HG02884 (cell line): ENCODE data around the gene PLAU.
"Not testable (repeated sequence)": the region's sequence is repeated elsewhere in the genome, so short reads cannot be mapped to it uniquely, and the experiment has no call there.

Experiments used
- ATAC-seq: cut with Tn5 transposase; IDR thresholded peaks from one replicate; pipeline ENCODE4 v1.9.1; 2021; ENCODE audit warnings: mild to moderate bottlenecking, moderate library complexity; ENCODE audit not compliant: unreplicated experiment

PLAU gene

DNA sequence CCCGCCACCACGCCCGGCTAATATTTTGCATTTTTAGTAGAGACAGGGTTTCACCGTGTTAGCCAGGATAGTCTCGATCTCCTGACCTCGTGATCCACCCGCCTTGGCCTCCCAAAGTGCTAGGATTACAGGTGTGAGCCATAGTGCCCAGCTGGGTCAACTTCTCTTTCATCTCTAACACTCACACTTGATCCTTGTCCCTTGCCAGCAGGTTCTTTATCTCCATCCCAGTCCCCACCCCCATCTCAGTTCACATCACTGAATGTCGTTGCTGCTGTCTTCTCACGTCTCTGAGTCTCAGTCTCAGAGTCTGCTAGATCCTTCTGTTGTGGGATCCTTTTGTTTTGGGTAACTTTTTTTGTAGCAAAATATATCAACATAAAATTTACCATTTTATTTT lies 15.6 kb upstream of the PLAU start:
- not testable (repeated sequence) for ATAC-seq

DNA sequence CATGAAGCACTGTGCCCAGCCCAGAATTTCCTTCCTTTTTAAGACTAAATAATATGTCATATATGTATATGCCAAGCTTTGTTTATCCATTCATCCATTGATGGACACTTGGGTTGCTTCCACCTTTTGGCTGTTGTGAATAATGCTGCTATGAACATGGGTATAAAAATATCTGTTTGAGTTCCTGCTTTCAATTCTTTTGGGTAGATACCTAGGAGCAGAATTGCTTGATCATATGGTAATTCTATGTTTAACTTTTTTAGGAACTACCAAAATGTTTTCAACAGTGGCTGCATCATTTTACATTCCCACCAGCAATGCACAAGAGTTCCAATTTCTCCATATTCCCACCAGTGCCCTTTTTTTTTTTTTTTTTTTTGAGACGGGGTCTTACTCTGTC lies 13.2 kb upstream of the PLAU start:
- ATAC-seq, result no peak

DNA sequence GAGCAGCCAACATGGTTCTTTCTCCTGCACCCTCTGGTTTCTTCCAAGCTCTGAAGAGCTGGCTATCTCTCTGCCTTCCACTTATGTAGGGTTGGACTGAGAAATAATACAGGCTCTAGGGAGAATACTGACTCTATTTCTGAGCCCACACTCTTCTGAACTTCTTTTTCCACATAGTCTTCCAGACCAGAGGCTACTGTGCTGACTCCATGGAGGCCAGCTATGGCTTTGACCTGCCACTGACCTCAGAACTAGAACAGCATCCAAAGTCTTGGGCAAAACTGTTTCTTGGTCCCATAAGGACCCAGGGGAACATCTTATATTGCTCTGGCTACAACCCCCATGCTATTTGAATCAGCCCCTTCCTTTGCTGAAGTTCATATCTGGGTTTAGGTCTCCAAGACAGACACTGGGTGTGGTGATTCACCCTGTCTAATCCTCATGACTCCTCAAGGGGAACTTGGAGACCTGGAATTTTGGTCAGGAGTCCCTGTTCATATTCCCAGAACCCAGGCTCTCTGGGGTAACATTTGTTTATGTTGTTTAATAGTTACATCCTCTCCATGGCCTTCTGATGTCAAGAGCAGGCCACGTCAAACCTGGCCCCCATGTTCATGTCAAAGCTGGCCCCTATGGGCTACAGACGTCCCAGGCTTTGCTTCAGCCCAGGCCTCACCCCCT lies 12.1 kb upstream of the PLAU start:
- no peak for ATAC-seq

DNA sequence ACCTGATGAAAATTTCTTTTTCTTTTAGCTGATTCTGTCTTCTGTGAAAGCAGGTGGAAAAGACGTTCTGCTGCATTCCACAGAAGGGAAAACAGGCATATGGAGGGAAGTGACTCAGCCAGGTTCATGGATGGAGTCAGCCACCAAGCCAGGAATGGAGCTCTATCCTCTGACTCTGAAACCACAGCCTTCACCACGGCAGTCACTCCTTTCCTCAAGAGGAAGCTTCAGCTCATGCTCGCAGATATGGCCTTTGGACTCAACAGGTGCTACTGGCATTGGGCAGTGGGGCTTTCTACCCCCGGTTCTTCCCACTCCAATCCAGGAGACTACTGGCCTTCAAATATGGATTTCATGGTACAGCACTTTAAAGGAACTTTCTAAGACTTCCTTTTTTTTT lies 11.5 kb upstream of the PLAU start:
- no peak for ATAC-seq

DNA sequence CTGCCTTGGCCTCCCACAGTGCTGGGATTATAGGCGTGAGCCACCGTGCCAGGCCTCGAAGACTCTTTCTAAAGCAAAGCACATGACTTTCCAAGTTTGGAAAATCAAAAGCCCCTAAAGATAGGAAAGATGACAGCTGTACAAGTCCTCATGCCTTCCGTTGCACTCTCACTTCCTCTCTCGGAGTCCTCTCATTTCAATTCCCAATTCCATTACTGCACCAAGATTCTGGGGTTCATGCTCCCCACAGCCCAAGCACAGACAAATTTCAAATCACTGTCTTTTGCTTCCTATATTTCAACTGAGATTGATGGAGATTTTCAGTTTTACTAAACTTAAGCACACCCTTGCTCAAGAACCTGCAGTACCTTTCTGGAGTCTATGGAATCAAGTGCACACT lies 10.9 kb upstream of the PLAU start:
- ATAC-seq, result no peak

DNA sequence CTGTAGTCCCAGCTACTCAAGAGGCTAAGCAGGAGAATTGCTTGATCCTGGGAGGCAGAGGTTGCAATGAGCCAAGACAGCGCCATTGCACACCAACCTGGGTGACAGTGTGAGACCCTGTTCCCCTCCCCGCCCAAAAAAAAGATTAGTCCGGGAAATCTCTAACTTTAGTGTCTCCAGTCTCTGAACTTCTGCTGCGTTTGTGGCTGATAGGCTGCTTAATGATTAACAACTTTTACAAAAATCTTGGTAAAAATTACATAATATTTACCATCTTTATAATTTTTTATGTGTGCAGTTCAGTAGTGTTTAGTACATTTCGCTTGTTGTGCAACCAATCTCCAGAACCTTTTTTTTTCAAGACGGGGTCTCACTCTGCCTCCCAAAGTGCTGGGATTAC lies 9.7 kb upstream of the PLAU start:
- no peak for ATAC-seq

DNA sequence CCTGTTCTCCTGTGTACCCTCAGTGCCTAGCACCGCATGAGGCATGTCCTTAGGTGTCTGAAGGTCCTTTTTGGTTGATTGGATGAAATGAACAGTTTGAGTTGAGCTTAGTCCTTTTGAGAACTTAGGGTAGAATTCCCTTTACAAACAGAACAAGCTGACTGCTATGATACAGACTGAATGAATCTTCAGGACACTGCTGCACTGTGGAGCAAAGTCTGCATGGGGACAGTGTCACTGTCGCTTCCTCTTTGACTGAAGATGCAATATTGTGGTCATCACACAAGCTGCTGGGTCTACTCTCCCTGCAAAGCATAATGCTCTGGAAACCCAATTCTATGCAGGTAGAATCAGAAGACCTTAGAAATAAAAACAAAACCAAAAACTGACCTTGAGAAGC lies 8.6 kb upstream of the PLAU start:
- ATAC-seq, result no peak

DNA sequence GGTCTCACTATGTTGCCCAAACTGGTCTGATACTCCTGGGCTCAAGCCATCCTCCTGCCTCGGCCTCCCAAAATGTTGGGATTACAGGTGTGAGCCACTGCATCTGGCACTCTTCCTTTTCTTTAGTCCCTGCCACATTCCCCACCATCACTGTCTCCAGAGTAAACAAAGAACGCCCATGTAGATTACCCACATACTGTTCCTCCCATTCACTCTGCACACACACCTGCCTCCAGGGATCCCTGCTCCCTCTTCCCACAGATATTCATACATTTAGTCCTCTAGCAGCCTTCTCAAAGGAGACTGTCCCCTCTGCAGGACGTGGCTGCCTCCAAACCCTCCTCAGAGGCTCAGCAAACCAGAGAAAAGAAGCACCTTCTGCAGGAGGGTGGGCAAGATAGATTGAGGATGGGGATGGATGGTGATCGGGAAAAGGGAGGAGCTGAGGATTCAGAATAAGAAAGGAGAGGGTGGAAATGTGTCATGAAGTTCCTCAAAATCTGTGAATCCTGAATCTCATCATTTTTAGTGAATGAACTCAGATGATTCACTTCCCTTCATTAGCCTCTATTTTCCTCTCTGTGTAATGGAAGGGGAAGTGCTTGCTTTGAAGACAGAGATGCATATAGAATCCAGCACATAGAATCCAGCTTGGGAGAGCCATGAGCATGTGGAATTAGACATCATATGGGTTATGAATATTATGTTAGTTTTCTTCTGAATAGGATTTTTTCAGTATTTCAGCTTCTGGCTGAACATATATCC lies 5.5 kb upstream of the PLAU start:
- no peak for ATAC-seq

DNA sequence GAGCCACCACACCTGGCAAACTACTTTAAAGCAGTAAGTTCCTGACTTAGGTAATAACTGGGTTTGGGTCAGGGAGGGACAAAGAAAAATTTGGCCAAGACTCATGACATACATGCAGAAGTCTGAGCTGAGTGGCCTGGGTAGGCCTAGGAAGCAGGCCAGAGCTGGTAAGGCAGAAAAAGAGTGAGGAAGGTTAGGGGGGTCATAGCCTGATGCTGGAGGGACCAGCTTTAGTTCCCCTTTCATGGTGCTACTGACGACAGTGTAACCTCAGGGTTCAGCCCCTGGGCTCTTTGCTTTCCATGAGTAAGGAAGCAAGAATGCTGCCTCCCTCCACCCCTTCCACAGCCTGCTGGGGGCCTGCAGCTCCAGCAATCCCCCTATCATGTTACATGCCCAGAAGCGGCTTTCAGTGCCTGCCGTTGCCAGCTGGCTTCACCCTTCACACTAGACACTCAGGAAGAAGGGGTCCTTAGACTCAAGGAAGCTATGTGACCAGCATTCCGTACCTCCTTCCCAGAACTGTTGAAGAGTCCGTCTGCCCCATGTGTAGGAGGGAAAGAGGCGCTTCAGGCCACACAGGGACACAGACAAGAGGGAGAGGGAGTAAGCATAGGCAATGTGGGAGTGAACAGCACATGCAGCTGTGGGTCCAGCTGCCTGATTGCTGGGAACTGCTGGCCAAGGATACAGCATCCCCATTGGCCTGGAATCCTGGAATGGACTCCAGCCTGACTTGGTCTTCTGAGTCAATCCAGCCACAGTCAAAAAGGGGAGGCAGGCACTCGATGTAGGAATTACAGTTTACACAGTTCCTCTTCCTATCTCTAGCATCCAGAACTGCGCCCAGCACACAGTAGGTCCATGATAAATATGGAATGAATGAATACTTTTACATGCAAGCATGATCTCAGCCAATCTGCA lies 4.1 kb upstream of the PLAU start:
- ATAC-seq, result no peak

DNA sequence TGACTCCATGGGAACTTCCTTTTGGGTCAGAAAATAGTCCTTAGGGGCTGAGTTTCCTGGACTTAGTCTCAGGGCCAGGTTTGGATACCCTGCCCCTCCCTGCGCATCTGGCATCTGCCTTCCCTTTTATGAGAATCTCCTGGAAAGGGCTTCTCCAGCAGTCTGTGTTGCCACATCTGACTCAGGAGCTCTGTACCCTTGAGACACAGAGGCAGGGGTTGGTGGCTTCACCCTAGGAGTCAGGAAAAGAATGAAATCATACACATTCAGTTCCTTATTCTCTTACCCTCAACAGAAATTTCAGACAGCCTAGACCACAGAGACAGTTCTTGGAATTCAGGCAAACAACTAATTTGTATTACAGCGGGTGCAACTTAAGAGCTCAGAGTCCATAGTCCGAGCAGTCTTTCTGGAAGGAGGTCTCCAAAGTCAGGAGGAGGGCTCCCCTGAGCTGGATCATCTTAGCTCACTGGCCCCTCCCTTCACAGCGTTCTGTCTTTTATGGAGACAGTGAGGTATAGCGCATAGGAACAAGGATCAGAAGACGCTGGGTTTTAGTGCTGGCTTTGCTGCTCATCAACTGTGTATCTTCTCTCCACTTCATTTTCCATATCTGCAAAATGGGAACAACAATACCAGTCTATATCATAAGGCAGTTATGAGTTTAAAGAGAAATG lies 3.0 kb upstream of the PLAU start:
- no peak for ATAC-seq

DNA sequence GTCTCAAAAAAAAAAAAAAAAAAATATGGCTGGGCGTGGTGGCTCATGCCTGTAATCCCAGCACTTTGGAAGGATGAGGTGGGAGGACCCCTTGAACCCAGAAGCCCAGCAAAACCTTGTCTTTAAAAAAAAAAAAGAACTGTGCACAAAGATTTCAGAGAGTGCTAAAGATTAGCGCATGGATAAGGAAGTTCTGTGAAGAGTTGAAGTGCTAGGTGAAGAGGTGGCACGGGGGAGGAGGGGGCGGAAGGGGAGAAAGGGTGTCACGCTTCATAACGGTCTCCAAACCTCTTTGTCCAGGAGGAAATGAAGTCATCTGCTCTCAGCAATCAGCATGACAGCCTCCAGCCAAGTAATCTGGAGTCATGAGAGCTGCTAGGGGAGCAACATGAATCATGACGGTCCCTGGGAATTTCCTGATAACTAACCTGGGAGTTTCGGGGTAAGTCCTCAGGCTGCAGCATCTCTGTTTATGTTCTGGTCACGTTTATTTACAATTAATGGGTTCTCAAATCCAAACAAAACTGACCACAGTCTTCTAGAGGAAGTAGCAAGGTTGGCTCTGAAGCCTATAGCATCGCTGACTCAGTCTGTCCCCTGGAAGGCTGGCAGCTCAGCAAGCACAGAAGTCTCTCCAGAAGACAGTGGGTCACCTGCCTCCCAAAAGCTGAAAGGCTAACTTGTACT lies 1.9 kb upstream of the PLAU start:
- peak; percentile 51 for ATAC-seq

DNA sequence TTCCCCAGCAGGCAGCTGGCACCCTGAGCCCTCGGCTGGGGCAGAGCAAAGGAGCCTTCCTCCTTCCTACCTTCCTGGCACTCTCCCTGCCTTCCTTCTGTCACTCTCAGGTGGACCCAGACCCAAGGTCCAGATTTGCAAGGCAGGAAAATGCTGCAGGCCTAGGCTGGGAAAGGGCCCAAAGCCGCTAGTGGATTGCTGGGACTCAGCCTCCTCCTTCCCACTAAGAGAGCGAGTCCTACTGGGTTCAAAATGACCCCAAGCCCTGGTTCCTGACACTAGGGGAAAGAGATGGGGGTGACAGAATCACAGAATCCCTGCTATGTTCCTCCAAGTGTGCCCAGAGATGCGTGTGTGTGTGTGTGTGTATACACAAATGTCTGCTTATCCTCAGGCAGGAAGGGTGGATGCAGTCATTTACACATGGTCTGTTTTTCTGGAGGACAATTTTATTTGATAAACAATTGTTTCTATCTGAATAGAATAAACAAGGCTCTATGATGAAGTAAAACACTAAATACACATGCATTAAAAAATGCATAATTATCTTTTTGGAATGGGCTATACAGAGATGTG lies 1.3 kb upstream of the PLAU start:
- no peak for ATAC-seq

DNA sequence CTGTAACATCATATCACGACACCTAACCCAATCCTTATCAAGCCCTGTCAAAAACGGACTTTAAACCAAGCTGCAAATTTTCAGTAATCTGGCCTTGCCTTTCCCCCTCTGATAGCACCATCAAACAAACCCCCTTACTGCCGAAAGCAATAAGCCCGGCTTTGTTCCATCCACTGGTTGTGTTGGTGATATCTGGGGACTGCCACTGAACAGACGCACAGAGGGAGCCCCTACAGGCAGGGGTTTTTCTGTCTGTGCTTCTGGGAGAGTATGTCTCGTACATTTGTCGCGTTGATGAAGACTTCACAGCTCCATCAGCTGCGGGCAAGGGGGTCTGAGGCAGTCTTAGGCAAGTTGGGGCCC lies 550 bp upstream of the PLAU start:
- no peak for ATAC-seq

DNA sequence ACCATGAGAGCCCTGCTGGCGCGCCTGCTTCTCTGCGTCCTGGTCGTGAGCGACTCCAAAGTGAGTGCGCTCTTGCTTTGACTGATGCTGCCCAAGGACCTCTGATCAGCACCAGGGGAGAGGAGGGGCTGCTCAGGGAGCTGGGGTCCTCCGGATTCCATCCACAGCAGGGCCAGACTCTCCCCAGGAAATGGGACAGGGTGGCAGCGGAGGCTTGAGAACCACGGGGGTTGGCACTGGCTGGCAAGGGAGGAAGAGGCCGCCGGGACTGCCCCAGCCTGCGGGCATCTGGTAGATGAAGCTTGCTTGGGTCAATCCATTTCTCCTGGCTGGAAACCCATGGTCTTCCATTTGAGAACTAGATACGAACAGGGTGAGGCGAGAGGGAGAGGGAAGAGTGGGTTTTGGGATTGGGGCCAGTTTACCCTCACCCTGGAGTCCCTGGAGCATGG lies 647 bp downstream of the PLAU start:
- no peak for ATAC-seq

DNA sequence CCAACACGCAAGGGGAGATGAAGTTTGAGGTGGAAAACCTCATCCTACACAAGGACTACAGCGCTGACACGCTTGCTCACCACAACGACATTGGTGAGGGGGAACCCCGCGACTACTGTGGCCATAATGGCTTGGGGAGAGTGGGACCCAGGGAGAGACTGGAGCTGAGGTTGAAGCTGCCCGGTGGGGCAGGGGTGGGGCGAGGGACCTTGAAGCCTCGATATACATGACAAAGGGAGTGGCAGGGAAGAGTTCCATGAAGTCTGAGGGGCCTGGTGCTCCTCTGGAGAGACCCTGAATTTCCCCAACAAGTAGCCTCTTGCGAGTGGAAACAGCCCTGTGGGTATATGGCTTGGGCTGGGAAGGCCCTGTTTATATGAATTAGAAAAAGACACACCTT lies 3.1 kb downstream of the PLAU start:
- no peak for ATAC-seq

DNA sequence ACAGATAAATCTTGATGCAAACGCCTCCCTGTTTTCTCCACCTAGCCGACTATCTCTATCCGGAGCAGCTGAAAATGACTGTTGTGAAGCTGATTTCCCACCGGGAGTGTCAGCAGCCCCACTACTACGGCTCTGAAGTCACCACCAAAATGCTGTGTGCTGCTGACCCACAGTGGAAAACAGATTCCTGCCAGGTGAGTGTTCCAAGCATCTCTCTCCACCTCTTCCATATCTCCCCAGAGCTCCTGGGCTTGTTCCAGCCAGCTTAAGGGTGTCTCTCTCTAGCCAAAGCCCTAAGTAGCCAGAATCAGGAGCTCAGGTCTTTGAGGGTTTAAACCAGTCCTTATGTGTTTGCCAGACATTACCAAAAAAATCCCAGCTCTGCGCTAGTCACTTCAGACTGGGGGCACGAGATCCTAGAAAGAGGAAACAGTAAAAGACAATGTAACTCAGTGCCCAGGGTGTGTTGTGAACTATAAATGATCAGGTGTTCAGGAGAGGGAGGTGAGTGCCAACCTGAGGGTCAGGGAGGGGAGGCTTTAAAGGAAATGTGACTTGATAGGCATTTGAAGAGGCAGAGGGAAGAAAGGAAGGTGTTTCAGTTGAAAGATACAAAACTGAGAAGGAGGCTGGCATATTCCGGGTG lies 4.4 kb downstream of the PLAU start:
- ATAC-seq, result no peak

DNA sequence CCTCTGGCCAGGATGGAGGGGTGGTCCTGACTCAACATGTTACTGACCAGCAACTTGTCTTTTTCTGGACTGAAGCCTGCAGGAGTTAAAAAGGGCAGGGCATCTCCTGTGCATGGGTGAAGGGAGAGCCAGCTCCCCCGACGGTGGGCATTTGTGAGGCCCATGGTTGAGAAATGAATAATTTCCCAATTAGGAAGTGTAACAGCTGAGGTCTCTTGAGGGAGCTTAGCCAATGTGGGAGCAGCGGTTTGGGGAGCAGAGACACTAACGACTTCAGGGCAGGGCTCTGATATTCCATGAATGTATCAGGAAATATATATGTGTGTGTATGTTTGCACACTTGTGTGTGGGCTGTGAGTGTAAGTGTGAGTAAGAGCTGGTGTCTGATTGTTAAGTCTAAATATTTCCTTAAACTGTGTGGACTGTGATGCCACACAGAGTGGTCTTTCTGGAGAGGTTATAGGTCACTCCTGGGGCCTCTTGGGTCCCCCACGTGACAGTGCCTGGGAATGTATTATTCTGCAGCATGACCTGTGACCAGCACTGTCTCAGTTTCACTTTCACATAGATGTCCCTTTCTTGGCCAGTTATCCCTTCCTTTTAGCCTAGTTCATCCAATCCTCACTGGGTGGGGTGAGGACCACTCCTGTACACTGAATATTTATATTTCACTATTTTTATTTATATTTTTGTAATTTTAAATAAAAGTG lies 6.0 kb downstream of the PLAU start:
- no peak for ATAC-seq

DNA sequence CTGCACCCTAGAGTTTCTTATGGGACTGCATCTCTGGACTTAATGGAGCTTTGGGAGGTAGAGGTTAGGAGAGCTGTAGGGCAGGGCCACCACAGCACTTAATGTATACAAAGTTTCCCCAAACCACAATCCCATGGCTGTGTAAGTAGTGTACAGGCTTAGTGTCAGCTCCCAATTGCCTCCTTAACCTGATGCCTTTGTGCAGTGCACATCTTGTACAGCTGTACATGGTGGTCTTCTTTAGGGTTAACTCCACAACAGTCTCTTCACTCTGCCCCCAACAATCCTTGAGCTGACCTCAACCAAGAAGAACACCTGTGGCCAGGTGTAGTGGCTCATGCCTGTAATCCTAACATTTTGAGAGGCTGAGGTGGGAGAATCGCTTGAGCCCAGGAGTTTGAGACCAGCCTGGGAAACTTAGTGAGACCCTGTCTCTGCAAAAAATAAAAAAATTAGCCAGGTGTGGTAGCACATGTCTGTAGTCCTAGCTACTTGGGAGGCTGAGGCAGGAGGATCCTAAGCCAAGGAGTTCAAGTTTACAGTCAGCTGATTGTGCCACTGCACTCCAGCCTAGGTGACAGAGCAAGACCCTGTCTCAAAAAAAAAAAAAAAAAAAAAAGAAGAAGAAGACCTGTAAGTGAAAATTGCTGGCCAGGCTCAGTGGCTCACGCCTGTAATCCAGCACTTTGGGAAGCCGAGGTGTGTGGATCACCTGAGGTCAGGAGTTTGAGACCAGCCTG lies 6.8 kb downstream of the PLAU start:
- ATAC-seq, result no peak
